ENCODE data around the gene NCOA1.
"Not testable (repeated sequence)": the region's sequence is repeated elsewhere in the genome, so short reads cannot be mapped to it uniquely, and the experiment has no call there.

DNA sequence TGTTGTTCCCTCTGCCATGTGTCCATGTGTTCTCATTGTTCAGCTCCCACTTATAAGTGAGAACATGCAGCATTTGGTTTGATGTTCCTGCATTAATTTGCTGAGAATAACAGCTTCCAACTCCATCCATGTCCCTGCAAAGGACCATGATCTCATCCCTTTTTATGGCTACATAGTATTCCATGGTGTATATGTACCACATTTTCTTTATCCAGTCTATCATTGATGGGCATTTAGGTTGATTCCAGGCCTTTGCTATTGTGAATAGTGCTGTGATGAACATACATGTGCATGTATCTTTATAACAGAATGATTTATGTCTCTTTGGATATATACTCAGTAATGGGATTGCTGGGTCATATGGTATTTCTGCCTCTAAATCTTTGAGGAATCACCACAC lies 187.0 kb downstream of the NCOA1 start:
- not testable (repeated sequence) for TF ChIP-seq POLR2AphosphoS5, SPI1, POLR2A, TAF1 (IDR thresholded peaks at IDR 0.05; ENCODE audit: low read depth, low read length)

Data from GM12891 (cell line).